Measurements from ENCODE around the gene LSR. TPM values are rescaled to one million over a fixed set of nuclear protein-coding genes. Genes with fewer than 3 reads are reported as not detected.

LSR gene
- total and polyA plus RNA-seq, 2 donors (not counting 1 experiment from before 2014, with no cell fraction given): 37.2 to 45.3 TPM

DNA sequence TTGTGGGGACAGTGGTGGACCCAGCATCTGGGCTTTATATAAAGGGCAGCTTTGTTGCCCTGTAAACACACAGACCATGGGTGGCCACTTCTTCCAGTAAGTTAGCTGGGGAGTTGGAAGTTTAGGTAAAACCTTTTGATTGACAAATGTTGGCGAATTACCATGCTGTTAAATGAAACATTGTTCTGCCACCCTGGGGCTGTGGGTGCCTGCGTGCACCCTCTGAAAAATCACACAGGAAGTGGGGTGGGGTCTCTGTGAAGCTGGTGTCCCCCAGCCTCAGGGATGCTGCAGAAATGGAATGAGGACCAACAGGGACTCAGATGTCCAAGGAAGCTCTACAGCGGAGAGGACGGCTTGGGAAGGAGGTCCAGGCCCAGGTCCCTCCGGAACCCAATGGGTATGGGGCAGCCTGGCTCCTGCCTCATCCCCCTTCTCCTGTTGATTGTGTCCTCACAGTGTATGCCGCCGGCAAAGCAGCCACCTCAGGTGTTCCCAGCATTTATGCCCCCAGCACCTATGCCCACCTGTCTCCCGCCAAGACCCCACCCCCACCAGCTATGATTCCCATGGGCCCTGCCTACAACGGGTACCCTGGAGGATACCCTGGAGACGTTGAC, 17.2 kb downstream of the LSR start:
- peak; percentile 32 for DNase-seq
- ATAC-seq (ENCODE audit: low read depth): no peak
- no peaks in the 10 kb centered on the region for H3K9me3 Mint-ChIP-seq (ENCODE audit: insufficient read depth)
- H3K27me3 Mint-ChIP-seq: no peaks in the 10 kb centered on the region
- peaks cover 0 to 17% of the 10 kb centered on the region in 2 experiments for H3K36me3 ChIP-seq (replicated peaks in 1 of 2; ENCODE audit: control extremely low read depth in 1 of 2, control insufficient read depth in 1 of 2, extremely low read depth in 1 of 2, insufficient read depth in 2 of 2, low read length in 1 of 2)
- intact Hi-C loops (cut with micrococcal nuclease): loop anchor here (5.0 kb wide), 1 partner anchor 199 kb away; no protein-coding TSS in a partner anchor
- no peak for TF ChIP-seq EZH2 (IDR thresholded peaks at IDR 0.05; ENCODE audit: borderline replicate concordance, insufficient read depth, low read depth, low read length, poor library complexity, severe bottlenecking)
- TF ChIP-seq, protein P1, sequence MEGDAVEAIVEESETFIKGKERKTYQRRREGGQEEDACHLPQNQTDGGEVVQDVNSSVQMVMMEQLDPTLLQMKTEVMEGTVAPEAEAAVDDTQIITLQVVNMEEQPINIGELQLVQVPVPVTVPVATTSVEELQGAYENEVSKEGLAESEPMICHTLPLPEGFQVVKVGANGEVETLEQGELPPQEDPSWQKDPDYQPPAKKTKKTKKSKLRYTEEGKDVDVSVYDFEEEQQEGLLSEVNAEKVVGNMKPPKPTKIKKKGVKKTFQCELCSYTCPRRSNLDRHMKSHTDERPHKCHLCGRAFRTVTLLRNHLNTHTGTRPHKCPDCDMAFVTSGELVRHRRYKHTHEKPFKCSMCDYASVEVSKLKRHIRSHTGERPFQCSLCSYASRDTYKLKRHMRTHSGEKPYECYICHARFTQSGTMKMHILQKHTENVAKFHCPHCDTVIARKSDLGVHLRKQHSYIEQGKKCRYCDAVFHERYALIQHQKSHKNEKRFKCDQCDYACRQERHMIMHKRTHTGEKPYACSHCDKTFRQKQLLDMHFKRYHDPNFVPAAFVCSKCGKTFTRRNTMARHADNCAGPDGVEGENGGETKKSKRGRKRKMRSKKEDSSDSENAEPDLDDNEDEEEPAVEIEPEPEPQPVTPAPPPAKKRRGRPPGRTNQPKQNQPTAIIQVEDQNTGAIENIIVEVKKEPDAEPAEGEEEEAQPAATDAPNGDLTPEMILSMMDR (IDR thresholded peaks at IDR 0.05): no peak
- H3K79me2 ChIP-seq (ENCODE audit: control insufficient read depth, insufficient read depth, low read length): peaks cover 26% of the 10 kb centered on the region
- 75% methylated on average over 7 of the region's 10 CpGs for WGBS (ENCODE audit: insufficient coverage)
- H2AFZ ChIP-seq (ENCODE audit: insufficient read depth, low read depth, low read length, poor library complexity, severe bottlenecking): no peak overlapping the region
- peak overlapping the region; percentile 95 for H3K4me2 ChIP-seq (replicated peaks; ENCODE audit: low read depth, low read length, poor library complexity, severe bottlenecking)
- no peaks in the 10 kb centered on the region for H3K27me3 ChIP-seq (replicated peaks in 1 of 4; ENCODE audit: control extremely low read depth in 1 of 4, control insufficient read depth in 3 of 4, insufficient read depth in 4 of 4, low read length in 3 of 4)
- H3K9me3 ChIP-seq (ENCODE audit: control extremely low read depth in 1 of 3, control insufficient read depth in 2 of 3, insufficient read depth in 1 of 3, low read length in 2 of 3): no peaks in the 10 kb centered on the region
- POLR2A ChIA-PET: interaction anchor here (0.7 to 1.1 kb wide), 2 partner anchors 67 to 112 kb away, joined by 3 to 5 read pairs; no protein-coding TSS in a partner anchor
- H3K9ac ChIP-seq (ENCODE audit: low read length): no peak overlapping the region
- peak overlapping the region; percentile 78 for H3K4me3 Mint-ChIP-seq
- H4K20me1 ChIP-seq (ENCODE audit: control insufficient read depth, insufficient read depth, low read length, poor library complexity, severe bottlenecking): peaks cover 25% of the 10 kb centered on the region
- peak overlapping the region; percentile 91 for H3K27ac Mint-ChIP-seq
- peak overlapping the region in 1 of 2 donors; percentile 51 for H3K27ac ChIP-seq (ENCODE audit: low read length in 2 of 2)
- H3K4me1 Mint-ChIP-seq: peaks cover 44% of the 10 kb centered on the region
- CTCF ChIA-PET: interaction anchor here (0.8 to 2.2 kb wide), 8 partner anchors 15 to 229 kb away, joined by 3 to 7 read pairs (median 4); no protein-coding TSS in a partner anchor
- no peak overlapping the region for H3K4me3 ChIP-seq (ENCODE audit: control extremely low read depth in 1 of 5, extremely low read depth in 1 of 5, insufficient read depth in 1 of 5, low read depth in 2 of 5, low read length in 4 of 5)
- H3K4me1 ChIP-seq (ENCODE audit: control insufficient read depth in 2 of 2, insufficient read depth in 2 of 2, low read length in 2 of 2): peaks cover 29 to 50% of the 10 kb centered on the region in 2 donors
